HG03066 (cell line): ENCODE data around the gene CHST8.

Experiments
- ATAC-seq: cut with Tn5 transposase; IDR thresholded peaks from one replicate; pipeline ENCODE4 v1.9.1; 2021; ENCODE audit warnings: low read depth; ENCODE audit not compliant: unreplicated experiment

Gene CHST8

DNA sequence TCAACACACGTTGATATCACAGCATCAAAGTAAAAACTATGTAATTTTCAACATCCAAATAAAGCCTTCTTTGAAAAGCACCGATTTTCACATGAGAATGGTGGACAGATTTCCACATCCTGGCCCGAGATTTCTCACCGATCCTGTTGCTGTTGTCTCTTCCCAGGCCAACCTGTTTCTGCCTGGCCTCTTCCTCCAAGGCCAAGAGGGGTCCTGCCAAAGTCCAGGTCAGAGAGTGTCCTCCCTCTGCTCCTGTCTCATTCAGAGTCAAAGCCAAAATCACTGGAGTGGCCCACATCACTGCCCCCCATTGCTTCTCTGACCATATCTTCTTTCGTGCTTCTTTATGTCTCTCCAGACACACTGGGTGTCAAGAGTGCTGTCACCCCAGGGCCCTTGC lies 49.5 kb downstream of the CHST8 start:
- ATAC-seq, result no peak

DNA sequence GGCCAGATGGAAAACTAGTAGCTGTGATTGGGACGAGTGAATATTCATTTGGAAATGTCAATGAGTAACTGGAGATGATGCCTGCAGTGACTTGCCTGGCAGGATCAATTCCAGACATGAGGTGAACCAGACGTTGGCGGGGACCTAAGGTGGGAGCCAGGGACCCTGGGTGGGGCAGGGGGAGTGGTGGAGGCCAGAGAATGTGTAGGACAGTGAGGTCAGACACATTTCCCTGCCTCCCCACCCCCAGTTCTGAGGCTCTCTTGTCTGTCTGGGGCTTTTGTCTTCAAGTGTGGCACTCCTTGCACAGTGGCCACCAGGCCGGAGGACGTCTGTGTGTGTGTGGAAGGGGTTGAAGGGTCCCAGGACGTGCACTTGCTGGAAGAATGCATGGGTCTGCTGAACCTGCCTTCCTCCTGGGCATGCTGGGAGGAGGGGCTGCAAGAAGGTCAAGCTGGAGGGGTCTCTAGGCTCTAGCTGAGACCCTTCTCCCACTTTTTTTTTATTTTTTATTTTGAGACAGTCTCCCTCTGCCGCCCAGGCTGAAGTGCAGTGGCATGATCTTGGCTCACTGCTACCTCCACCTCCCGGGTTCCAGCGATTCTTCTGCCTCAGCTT lies 51.6 kb downstream of the CHST8 start:
- ATAC-seq, result no peak

DNA sequence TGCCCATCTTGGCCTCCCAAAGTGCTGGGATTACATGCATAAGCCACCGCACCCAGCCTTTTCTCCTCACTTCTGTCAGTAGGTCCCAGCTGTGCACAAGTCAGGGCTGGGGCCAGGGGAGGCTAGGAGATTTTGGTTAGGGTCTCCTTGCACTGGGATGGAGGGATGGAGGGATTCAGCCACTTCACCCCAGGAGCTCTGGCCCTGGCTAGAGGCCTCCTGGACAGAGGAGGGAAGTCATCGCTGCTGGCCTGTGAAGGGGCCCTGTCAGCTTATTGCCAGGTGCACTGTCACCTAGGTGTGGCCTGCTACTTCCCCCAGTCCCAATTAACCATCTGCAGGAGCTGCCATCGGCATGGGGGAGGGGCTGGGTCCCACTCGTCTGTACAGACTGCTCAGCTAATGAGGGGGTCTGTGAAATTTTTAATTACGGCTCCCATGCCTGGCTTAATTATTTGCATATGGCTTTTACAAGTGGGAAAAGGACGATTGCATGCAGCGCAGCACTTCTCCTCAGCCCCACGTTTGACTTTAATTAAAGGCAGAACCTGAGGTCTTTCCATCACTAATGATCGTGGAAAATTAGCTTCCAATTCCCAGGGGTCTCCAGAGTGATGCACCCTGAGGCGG lies 52.4 kb downstream of the CHST8 start:
- ATAC-seq, result no peak

DNA sequence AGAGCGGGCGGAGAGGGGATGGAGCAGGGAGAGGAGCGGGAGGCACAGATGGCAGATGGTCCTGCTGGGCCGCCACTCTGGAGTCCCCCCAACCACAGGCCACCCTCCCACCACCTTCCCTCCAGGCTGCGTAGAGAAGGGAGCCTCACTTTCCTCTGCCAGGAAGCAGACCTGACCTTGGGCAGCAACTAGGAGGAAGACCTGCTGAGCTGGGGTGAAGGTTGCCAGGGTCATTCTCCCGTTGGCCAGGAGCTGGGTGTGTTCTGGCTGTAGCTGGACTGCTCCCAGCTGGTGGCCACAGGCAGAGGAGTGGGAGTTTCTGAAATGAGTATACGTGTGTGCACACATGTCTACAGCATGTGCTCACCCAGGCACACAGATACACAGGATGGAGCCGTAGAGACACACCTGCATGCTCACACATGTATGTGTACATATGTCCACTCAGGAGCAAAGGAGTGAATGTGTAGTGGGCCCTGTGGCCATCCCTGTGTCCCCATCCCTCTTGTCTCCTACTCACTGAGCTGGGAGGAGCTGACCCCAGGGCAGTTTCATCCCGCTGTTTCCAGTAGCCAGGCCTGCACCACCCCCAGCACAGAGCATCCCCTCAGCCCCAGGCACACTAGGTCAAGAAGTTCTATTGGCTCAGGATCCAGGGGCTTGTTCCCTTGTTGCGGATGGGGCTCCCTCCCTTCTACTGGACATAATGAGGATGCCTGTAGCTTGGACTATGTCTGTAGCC lies 53.0 kb downstream of the CHST8 start:
- ATAC-seq, result no peak

DNA sequence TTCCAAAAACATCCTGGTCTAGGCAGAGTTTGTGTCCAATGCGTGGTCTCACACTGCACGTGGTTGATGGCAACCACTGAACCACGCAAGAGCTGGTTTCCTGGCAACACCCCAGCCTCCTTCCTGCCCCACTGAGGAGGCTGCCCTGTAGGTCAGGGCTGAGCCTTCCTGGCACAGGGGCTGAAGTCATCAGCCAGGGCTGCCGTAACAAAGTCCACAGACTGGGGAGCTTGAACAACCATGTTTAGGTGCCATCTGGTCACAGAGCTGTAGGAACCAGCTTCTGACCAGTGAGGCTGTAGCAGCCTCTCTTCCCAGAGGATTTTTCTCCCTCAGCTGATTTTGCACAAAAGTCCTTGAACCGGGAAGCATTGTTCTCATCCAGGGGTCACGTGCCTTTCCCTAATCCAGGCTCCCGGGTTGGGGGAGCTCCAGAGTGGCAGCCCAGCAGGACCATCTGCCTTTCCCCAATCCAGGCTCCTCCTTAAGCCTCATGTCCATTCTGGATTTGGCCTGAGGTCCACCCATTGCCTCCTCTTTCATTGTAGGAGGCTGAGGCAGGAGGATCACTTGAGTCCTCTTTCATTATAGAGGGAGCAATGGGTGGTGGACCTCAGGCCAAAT lies 53.9 kb downstream of the CHST8 start:
- ATAC-seq, result no peak

DNA sequence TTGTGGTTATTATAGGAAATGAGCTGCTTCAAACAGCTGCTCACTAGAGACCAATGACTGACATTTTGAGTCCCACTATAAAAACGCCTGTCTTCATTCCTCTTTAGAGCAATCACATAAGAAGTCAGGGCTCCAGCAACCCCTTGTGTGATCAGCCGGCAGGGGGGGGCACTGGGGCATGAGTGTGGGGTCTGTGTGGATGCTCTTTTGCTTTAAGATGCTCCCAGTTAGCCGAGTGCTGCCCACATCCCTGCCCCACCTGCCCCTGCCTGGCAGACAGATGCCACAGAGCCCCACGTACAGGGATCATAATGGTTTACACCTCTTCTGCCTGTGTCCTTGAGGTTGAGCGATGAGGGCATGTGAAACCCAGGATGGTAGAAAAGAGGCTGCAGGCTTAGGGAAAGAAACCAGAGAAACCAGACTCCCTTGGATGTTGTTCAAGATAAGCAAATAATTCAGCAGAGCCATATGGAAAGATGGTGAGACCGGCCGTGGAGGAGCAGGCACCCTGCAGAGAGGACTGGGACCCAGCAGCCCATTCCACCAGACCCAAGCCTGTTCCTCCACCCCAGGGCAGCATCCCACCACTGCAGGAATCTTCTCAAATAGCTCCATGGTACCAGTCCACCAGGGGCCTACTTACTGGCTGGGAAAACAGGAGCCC lies 55.4 kb downstream of the CHST8 start:
- no peak for ATAC-seq

DNA sequence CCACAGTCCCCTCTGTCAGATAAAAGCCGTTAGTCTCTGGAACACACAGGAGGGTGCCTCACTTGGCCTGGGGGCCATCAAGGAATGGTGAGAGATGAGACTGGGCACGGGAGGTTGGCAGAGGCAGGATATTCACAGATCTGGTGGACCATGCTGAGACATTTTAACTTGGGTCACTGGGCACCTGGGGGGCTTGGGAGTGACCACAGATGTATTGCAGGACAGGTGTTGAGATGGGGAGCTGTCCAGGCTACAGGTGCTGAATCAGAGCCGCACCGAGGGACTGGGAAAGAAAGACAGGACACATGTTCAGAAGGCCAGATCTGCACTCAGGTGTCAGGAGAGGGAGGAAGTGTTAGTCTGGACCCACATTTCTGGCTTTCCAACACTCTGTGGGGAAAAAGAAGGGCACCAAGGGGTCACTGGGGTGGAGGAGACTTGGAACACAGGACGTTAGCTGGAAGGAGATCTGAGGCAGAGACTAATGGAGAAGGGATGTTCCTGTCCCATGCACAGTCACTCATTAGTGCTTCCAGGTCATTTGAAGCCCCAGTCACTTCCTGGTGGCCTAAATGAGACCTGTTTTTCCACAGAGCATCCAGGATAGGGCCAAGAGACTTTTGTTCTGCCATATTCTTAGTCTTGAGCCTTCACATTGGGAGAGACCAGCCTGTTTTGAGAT lies 56.1 kb downstream of the CHST8 start:
- no peak for ATAC-seq

DNA sequence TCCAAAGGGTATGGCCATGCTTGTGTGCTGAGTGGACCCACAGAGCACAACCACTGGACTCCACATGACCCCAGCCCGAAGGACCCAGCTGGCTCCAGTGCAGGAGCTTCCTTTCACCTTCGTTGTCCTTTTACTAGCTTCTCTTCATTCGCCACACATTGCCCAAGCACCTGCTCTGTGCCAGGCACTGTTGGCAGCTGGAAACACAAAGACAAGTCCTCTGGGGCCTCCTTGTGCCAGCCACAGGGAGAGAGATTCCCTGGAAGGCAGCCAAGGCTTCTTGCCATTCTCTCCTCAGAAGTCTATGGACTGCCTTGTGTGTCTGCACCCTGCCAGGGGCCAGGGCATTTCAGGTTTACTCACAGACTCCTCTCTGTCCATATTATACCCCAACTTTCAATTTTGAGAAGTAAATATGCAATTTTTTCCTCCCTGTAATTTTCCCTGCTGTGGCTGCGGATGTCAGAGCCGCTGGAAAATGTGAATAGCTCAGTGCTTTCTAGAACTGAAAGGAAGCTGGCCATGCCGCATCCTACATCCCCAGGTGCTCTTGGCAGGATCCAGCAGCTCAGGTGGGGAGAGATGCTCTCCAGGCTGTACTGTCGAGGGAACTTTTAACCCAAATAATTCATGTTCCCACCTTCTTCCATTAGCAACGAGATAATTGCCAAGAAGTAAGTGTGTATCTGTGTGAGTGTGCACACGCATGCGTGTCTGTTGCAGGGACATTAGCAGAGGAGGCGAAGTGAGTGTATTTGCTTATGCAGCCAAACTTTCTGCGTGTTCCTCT lies 57.2 kb downstream of the CHST8 start:
- ATAC-seq, result no peak

DNA sequence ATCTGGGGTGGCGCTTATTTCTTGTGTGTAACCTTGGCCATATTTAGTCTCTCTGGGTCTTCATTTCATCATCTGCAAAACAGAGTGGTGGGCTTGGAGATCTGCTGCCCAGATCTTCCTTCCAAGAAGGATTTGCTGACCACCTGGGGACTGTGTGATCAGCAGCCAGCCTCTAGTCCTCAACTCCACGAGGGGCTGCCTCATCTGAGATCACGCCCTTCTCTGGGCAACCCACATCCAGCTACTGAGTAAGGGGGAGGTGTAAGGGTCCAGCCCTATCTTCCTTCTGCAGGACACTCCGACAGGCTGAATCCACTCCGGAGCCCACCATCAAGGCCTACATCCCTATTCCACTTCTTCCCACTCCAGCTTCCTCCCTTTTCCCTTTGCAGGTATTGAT lies 57.9 kb downstream of the CHST8 start:
- ATAC-seq, result no peak

DNA sequence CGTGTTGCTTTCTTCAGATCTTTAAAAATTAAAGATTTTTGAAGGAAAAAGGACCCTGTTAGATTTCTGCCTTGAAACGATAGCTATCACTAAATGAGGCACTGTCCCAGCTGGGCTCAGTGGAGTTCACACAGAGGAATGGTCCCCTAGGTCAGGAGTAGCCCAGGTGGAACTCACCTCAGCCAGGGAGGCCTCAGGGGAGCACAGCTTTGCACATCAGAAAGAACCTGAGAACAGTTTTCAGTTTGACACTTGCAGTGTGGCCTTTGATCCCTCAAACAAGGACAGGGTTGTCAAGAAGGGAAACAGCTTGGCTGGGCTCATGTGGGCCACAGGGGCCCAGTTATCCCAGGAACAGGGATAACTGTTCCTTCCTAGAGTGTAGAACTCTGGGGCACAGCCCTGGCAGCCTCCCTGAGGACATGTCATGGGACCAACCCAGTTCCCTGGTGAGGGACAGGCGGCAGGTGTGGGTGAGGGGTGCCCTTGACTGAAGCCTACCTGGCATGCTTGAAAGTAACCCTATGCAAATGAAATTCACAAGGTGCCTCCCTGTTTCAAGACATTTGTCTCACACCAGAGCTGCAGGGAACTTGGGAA lies 59.4 kb downstream of the CHST8 start:
- no peak for ATAC-seq

DNA sequence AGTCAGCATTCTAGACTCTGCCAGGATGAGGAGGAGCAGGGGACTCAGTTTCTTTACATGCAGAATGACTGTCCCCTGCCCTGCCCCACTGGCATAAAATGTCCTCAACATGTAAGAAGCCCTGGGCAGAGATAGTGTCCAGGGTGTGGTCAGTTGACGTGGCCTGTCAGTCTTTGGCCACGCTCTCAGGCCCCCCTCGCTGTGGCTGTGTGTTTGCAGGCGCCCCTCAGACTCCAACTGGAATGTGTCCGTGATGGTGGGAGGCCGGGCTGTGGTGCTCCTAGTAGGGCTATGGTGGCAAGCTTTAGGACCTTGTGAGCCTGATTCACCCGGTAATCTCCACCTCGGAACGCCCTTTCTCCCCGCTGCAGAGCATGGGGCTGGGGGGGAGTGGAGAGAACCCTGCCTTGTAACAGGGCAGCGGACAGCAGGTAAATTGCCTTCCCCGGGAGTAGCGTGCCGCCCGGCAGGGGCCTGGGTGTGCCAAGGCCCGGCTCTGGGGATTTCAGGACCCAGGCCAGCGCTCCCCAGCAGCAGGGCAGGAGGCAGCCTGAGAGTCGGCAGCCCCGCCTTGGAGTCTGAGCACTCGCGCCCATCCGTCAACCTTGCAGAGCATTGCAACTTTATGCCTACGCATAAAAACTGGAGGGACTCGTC lies 62.3 kb downstream of the CHST8 start:
- ATAC-seq, result no peak

DNA sequence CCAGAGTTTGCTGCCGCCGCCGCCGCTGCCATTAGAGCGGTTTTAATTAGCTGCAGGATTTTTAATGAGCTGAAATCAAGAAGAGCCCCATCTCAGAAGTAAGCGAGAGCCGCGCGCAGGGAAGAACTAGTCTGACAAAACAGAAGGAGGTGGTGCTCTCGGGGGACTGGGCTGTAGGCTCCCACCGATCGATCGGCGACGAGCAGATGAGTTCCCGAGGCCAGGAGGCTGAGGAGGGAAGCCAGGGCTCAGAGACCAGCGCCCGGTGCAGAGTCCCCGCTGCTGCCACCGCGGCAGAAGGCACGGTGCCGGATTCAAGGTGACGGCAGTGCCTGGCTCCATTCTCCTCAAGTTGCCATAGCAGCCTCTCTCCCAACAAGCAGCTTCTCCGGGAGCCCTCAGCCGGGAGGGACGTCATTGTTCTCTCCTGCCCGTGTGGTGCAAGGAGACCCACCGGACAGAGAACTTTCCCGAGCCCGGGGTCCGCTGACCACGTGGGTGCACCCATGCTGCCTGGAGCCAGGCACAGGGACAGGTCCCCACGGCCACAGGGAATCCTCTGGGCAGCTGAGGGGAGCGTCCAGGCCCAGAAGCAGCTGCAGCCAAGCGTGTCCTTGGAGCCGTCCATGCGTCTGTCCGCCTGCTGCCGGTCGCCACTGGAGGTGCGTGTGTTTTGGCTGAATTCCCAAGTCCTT lies 62.9 kb downstream of the CHST8 start:
- no peak for ATAC-seq

DNA sequence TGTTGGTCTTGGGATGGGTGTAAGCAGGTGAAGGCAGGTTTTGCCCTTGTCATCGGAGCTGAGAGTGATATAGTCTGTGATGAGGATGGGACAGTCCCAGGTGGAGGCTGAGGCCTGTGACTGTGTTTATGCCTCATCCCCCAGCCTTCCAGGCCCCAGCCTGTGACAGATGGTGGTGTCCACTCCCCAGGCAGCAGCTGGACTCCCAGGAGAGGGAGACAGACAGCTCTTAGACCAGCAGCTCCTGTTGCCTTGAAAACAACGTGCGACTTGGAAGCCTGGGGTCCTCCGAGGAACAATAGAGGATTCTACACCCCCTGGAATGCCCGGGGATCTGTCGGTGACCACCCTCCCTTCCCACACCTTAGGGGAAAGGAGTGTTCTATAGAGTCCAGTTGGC lies 63.8 kb downstream of the CHST8 start:
- no peak for ATAC-seq

DNA sequence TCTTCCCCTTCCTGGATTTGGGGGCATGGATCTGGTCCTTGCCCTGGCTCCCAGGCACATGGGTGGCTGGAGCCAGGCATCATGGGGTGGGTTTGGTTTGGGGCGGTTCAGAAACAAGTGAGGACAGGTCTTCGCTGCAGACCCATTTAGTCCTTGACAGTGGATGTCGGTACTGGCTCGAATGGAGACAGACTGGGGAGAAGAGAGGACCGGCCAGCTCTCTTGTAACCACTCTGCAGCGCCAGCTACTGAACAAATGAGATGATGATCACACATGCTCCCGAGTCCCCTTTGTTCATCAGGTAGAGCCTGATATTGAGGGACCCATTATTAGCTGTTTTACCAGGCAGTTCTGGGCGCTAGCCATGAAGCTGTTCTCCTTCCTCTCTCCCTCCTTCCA lies 64.5 kb downstream of the CHST8 start:
- no peak for ATAC-seq

DNA sequence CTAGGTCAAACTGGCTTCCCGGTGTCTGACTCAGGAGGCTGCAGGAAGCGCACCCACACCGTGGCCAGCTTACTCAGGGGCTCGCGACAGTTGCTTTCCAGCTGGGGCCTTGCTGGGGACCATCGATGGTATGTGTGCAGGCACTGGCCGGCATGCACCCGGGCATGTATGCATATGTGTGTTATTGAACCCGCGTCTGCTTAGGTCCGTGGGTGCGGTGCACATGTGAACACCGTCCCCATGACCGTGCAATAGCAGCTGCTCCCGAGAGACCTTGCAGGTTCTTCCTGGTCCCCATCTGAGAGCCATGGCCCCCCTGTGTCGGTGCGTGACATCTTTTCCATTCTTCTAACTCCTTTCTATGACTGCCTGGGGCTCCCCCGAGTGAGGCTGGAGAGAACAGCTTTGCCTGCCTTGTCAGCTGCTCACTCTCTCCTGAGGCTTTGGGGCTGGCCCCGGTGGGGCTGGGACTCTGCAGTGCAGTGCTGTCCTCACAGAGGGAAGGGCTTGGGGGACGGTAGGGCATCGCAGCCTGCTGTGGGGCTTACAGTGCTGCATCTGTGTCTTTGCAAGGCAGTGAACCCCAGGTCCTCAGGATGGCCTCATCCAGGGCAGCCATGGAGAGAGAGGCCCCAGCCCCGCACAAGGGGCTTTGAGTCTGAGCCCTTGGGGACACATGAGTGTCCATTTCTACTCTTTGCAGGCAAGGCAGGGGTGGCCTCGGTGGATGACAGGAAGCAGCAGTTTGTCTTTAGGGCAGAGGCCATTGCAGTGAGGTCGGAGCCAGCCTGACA lies 65.1 kb downstream of the CHST8 start:
- no peak for ATAC-seq

DNA sequence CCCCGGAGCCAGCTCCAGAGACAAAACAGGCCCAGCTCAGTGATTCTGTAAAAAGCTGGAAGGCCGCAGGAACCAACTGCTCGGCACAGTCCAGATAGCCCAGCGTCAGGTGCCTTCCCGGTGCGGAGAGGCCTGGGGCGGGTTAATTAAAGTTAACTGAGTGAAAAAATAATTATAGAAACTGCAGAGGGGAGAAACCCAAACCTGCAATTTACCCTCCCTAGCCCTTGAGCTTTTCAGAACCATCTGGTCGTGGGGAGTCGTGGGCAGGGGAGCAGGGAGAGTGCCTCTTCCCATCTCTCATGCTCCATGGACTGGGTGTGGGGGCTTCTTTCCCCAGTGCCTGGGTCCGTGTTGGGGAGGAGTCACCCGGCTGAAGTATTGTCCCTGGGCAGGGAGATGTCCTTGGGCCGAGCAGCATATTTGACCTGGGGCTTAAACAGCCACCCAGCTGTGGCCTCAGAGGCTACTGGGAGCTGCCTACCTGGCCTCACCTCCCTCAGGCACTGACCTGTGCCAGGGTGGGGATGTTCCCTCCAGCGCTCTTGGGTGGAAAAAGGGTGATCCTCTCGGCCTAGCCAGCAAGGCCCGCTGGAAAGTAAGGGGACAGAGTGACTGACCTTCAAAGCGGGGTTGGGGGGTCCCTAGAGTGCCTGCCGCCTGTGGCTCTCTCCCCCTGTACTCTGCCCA lies 65.9 kb downstream of the CHST8 start:
- ATAC-seq, result no peak
